Left lung (tissue), 10 donors: ENCODE measurements around the gene EEA1. TPM values are rescaled to one million over a fixed set of nuclear protein-coding genes. Genes with fewer than 3 reads are reported as not detected.
A peak's percentile ranks its signal among the peaks of the same experiment; 100 is the strongest.

Experiments used
- ATAC-seq: fragments of 200-7000 bp; cut with Tn5 transposase; one replicate; pipeline ENCODE4 v1.9.1; 2020; ENCODE audit warnings: moderate library complexity
- DNase-seq, 4 donors: peaks; one replicate each; pipeline ENCODE4 v3.0.0-alpha.2; 2013 to 2020
- H3K27ac ChIP-seq, 2 donors: fragments of 200-600 bp; sonication (generic) in 1 of 2; one replicate each; pipeline versions ENCODE4 v1.5.0 to v1.8.0; 2020 to 2021
- H3K27me3 ChIP-seq, 2 donors: fragments of 200-600 bp; sonication (generic) in 1 of 2; one replicate each; pipeline versions ENCODE4 v1.5.0 to v1.8.0; 2020 to 2021
- H3K36me3 ChIP-seq, 2 donors: fragments of 200-600 bp; sonication (generic) in 1 of 2; one replicate each; pipeline versions ENCODE4 v1.5.0 to v1.8.0; 2020 to 2021
- H3K4me1 ChIP-seq, 2 donors: fragments of 200-600 bp; one replicate each; pipeline ENCODE4 v1.8.0; 2021
- H3K4me3 ChIP-seq, 2 donors: fragments of 200-600 bp; sonication (generic) in 1 of 2; one replicate each; pipeline versions ENCODE4 v1.5.0 to v1.8.0; 2020 to 2021; ENCODE audit warnings: mild to moderate bottlenecking in 1 of 2
- H3K9me3 ChIP-seq, 2 donors: fragments of 200-600 bp; sonication (generic) in 1 of 2; one replicate each; pipeline versions ENCODE4 v1.5.0 to v1.8.0; 2020 to 2021
- CTCF ChIP-seq, 2 donors: fragments of 200-600 bp; sonication (generic) in 1 of 2; IDR thresholded peaks; one replicate each; pipeline versions ENCODE4 v1.5.0 to v1.8.0; 2021; ENCODE audit warnings: antibody characterized with exemption in 2 of 2
- intact Hi-C, 2 donors: fragments of 100-400 bp; cut with DNase I; formaldehyde crosslinking; loops; one replicate each; pipeline versions ENCODE4 v1.11.2 to v1.14.2; 2022
- polyA plus RNA-seq, 6 donors: library from polyadenylated mRNA; unstranded; fragments of 120-200 nt; gene quantifications; one replicate each; pipeline ENCODE4 v1.2.1, GENCODE V29; 2013; ENCODE audit not compliant: insufficient read length in 6 of 6
- total RNA-seq, 2 donors: library from RNA; stranded (reverse); fragmentation: NEBNext Ultra II Directional; extraction: Animal tissue kit (Norgen Biotek cat#: 25700); gene quantifications; one replicate each; pipeline ENCODE4 v1.2.1, GENCODE V29; 2021
- donor health status: DM: no; HTN: yes; CAD: no.
- donor health status: DM: no; HTN: no; CAD: no.

Gene EEA1
- total and polyA plus RNA-seq, 8 donors: 15.8 to 34.6 (median 20.4) TPM

- H3K27me3 ChIP-seq: no peaks in the 10 kb centered on the region
- TF ChIP-seq CTCF (IDR thresholded peaks at IDR 0.05): no peak
- H3K36me3 ChIP-seq: peaks cover 0 to 38% of the 10 kb centered on the region in 2 donors
- H3K4me3 ChIP-seq: no peak overlapping the region
- ATAC-seq (no peak), DNase-seq (no peak)
- H3K4me1 ChIP-seq: no peaks in the 10 kb centered on the region
- H3K9me3 ChIP-seq: no peaks in the 10 kb centered on the region
- no peak overlapping the region for H3K27ac ChIP-seq
- intact Hi-C loops: no loop called here
Observed at GRCh38 chr12:92879698-92880322, 49.3 kb downstream of the EEA1 start.

GRCh38 chr12:92877904-92878303 is 51.2 kb downstream of the EEA1 start:
- intact Hi-C loops: no loop called here

GRCh38 chr12:92876496-92876895 is 52.6 kb downstream of the EEA1 start:
- no peak overlapping the region for H3K27ac ChIP-seq
- H3K27me3 ChIP-seq: no peaks in the 10 kb centered on the region
- peaks cover 0 to under 1% of the 10 kb centered on the region in 2 donors for H3K4me1 ChIP-seq
- ATAC-seq: no peak
- TF ChIP-seq CTCF (IDR thresholded peaks at IDR 0.05): no peak
- intact Hi-C loops: no loop called here
- H3K36me3 ChIP-seq: peaks cover 0 to 21% of the 10 kb centered on the region in 2 donors
- DNase-seq: no peak
- no peaks in the 10 kb centered on the region for H3K9me3 ChIP-seq
- no peak overlapping the region for H3K4me3 ChIP-seq

More at GRCh38 chr12:92877904-92878303, 51.2 kb downstream of the EEA1 start:
- Histone ChIP-seq H3K27ac (no peak overlapping the region), H3K4me1 (no peaks in the 10 kb centered on the region), H3K9me3 (no peaks in the 10 kb centered on the region), H3K27me3 (no peaks in the 10 kb centered on the region), H3K4me3 (no peak overlapping the region), H3K36me3 (peaks cover 0 to 23% of the 10 kb centered on the region in 2 donors)
- DNase-seq (no peak), ATAC-seq (no peak)
- no peak for TF ChIP-seq CTCF (IDR thresholded peaks at IDR 0.05)

GRCh38 chr12:92871116-92871515 is 58.0 kb downstream of the EEA1 start:
- no peak for TF ChIP-seq CTCF (IDR thresholded peaks at IDR 0.05)
- Histone ChIP-seq H3K4me3 (no peak overlapping the region), H3K9me3 (no peaks in the 10 kb centered on the region), H3K36me3 (no peaks in the 10 kb centered on the region), H3K27me3 (no peaks in the 10 kb centered on the region), H3K27ac (no peak overlapping the region), H3K4me1 (peaks cover 0 to 3% of the 10 kb centered on the region in 2 donors)
- ATAC-seq: no peak
- peak in 1 of 4 donors; percentile 10 for DNase-seq
- intact Hi-C loops: no loop called here

GRCh38 chr12:92866418-92866817 is 62.7 kb downstream of the EEA1 start:
- Histone ChIP-seq H3K36me3 (peaks cover 0 to 10% of the 10 kb centered on the region in 2 donors), H3K4me3 (no peak overlapping the region), H3K9me3 (no peaks in the 10 kb centered on the region), H3K27ac (no peak overlapping the region), H3K4me1 (peaks cover 0 to 2% of the 10 kb centered on the region in 2 donors), H3K27me3 (no peaks in the 10 kb centered on the region)
- no peak for TF ChIP-seq CTCF (IDR thresholded peaks at IDR 0.05)
- no peak for ATAC-seq
- no peak for DNase-seq
- intact Hi-C loops: no loop called here
